ENCODE results near the gene CHCHD6.

GRCh38 chr3:126758026-126758425, 54.0 kb downstream of the CHCHD6 start:
- TF ChIP-seq, protein P1, sequence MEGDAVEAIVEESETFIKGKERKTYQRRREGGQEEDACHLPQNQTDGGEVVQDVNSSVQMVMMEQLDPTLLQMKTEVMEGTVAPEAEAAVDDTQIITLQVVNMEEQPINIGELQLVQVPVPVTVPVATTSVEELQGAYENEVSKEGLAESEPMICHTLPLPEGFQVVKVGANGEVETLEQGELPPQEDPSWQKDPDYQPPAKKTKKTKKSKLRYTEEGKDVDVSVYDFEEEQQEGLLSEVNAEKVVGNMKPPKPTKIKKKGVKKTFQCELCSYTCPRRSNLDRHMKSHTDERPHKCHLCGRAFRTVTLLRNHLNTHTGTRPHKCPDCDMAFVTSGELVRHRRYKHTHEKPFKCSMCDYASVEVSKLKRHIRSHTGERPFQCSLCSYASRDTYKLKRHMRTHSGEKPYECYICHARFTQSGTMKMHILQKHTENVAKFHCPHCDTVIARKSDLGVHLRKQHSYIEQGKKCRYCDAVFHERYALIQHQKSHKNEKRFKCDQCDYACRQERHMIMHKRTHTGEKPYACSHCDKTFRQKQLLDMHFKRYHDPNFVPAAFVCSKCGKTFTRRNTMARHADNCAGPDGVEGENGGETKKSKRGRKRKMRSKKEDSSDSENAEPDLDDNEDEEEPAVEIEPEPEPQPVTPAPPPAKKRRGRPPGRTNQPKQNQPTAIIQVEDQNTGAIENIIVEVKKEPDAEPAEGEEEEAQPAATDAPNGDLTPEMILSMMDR (IDR thresholded peaks at IDR 0.05), result no peak
- no peak for TF ChIP-seq POLR2A (IDR thresholded peaks at IDR 0.05)
